Measurements from ENCODE around the gene ZNF587. TPM values are rescaled to one million over a fixed set of nuclear protein-coding genes. Genes with fewer than 3 reads are reported as not detected.

Gene ZNF587
- total and polyA plus RNA-seq, 2 of the 13 experiments (the other 11 are each of a cell fraction or from before 2014, with no cell fraction given): 8.7 to 17.5 TPM

DNA sequence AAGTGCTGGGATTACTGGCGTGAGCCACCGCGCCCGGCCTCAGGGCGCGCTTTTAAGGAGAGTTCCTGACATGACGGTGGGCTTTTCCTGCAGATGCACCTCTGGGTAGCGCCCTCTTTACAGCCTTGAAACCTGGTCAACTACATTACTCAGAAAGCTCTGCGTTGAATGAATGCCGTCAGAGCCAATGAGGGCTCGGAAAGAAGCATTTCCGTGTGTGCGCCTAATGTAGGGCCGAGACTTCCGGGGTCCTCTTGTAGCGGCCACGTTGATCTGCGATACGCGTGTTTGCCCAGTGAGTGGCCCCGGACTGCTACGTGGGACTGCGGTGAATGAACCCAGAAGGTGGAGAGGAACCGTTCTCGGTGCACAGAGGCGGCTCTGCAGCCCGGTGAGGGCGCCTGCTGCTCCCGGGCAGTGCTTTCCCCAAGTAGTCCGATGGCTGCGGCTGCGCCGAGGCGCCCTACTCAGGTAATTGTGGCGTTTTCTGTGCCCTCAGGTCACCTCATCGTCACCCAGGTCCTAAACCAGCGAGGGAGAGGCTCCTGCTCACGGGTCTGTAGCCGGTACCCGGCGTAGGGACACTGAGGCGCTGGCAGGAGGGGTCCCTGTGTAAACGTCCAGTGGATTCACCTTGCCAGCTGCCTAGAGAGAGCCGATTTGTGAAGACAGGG, 30.0 kb upstream of the ZNF587 start (continued):
- TF ChIP-seq MED13 (CRISPR knock-in tag; IDR thresholded peaks at IDR 0.05) (0 out of 2 replicates have a peak, but pooled peaks have one; percentile 43), ZFP36L2 (CRISPR knock-in tag; IDR thresholded peaks at IDR 0.05) (no peak), GTF3A (CRISPR knock-in tag; conservative IDR thresholded peaks at IDR 0.05) (no peak), HOXA3 (CRISPR knock-in tag; IDR thresholded peaks at IDR 0.05) (peak; percentile 88), SRSF9 (IDR thresholded peaks at IDR 0.05; ENCODE audit: borderline replicate concordance, insufficient read depth, low read depth, low read length, poor library complexity, severe bottlenecking) (no peak), ETV6 (CRISPR knock-in tag; conservative IDR thresholded peaks at IDR 0.05) (0 out of 2 replicates have a peak, but pooled peaks have one; percentile 41), ZIK1 (CRISPR knock-in tag; IDR thresholded peaks at IDR 0.05; ENCODE audit: borderline replicate concordance, low read depth) (0 out of 2 replicates have a peak, but pooled peaks have one; percentile 38), MATR3 (CRISPR knock-in tag; IDR thresholded peaks at IDR 0.05) (no peak), TP53 (CRISPR knock-in tag; conservative IDR thresholded peaks at IDR 0.05) (no peak; the same call in 1 of the 2 replicates), MAFF (IDR thresholded peaks at IDR 0.05; ENCODE audit: low read depth, low read length) (peak; percentile 1; the same call in 1 of the 2 replicates), RFX5 (IDR thresholded peaks at IDR 0.05; ENCODE audit: low read depth, low read length) (no peak; the same call in 1 of the 2 replicates), ESRRA (CRISPR knock-in tag; IDR thresholded peaks at IDR 0.05; ENCODE audit: low read depth) (no peak)
- TF ChIP-seq, protein P1, sequence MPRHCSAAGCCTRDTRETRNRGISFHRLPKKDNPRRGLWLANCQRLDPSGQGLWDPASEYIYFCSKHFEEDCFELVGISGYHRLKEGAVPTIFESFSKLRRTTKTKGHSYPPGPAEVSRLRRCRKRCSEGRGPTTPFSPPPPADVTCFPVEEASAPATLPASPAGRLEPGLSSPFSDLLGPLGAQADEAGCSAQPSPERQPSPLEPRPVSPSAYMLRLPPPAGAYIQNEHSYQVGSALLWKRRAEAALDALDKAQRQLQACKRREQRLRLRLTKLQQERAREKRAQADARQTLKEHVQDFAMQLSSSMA (CRISPR knock-in tag; IDR thresholded peaks at IDR 0.05): no peak
- TF ChIP-seq, protein P2, sequence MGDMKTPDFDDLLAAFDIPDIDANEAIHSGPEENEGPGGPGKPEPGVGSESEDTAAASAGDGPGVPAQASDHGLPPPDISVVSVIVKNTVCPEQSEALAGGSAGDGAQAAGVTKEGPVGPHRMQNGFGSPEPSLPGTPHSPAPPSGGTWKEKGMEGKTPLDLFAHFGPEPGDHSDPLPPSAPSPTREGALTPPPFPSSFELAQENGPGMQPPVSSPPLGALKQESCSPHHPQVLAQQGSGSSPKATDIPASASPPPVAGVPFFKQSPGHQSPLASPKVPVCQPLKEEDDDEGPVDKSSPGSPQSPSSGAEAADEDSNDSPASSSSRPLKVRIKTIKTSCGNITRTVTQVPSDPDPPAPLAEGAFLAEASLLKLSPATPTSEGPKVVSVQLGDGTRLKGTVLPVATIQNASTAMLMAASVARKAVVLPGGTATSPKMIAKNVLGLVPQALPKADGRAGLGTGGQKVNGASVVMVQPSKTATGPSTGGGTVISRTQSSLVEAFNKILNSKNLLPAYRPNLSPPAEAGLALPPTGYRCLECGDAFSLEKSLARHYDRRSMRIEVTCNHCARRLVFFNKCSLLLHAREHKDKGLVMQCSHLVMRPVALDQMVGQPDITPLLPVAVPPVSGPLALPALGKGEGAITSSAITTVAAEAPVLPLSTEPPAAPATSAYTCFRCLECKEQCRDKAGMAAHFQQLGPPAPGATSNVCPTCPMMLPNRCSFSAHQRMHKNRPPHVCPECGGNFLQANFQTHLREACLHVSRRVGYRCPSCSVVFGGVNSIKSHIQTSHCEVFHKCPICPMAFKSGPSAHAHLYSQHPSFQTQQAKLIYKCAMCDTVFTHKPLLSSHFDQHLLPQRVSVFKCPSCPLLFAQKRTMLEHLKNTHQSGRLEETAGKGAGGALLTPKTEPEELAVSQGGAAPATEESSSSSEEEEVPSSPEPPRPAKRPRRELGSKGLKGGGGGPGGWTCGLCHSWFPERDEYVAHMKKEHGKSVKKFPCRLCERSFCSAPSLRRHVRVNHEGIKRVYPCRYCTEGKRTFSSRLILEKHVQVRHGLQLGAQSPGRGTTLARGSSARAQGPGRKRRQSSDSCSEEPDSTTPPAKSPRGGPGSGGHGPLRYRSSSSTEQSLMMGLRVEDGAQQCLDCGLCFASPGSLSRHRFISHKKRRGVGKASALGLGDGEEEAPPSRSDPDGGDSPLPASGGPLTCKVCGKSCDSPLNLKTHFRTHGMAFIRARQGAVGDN (CRISPR knock-in tag; IDR thresholded peaks at IDR 0.05): peak; percentile 82
- TF ChIP-seq, protein P3, sequence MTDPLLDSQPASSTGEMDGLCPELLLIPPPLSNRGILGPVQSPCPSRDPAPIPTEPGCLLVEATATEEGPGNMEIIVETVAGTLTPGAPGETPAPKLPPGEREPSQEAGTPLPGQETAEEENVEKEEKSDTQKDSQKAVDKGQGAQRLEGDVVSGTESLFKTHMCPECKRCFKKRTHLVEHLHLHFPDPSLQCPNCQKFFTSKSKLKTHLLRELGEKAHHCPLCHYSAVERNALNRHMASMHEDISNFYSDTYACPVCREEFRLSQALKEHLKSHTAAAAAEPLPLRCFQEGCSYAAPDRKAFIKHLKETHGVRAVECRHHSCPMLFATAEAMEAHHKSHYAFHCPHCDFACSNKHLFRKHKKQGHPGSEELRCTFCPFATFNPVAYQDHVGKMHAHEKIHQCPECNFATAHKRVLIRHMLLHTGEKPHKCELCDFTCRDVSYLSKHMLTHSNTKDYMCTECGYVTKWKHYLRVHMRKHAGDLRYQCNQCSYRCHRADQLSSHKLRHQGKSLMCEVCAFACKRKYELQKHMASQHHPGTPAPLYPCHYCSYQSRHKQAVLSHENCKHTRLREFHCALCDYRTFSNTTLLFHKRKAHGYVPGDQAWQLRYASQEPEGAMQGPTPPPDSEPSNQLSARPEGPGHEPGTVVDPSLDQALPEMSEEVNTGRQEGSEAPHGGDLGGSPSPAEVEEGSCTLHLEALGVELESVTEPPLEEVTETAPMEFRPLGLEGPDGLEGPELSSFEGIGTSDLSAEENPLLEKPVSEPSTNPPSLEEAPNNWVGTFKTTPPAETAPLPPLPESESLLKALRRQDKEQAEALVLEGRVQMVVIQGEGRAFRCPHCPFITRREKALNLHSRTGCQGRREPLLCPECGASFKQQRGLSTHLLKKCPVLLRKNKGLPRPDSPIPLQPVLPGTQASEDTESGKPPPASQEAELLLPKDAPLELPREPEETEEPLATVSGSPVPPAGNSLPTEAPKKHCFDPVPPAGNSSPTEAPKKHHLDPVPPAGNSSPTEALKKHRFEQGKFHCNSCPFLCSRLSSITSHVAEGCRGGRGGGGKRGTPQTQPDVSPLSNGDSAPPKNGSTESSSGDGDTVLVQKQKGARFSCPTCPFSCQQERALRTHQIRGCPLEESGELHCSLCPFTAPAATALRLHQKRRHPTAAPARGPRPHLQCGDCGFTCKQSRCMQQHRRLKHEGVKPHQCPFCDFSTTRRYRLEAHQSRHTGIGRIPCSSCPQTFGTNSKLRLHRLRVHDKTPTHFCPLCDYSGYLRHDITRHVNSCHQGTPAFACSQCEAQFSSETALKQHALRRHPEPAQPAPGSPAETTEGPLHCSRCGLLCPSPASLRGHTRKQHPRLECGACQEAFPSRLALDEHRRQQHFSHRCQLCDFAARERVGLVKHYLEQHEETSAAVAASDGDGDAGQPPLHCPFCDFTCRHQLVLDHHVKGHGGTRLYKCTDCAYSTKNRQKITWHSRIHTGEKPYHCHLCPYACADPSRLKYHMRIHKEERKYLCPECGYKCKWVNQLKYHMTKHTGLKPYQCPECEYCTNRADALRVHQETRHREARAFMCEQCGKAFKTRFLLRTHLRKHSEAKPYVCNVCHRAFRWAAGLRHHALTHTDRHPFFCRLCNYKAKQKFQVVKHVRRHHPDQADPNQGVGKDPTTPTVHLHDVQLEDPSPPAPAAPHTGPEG (CRISPR knock-in tag; IDR thresholded peaks at IDR 0.05): 0 out of 2 replicates have a peak, but pooled peaks have one; percentile 51
